T-helper 1 cell (primary cell): ENCODE results near the gene RXFP2.

Experiments used
- DNase-seq, 5 donors: peaks; one replicate each; pipeline ENCODE4 v3.0.0-alpha.2; 2012 to 2020

The RXFP2 gene

DNA sequence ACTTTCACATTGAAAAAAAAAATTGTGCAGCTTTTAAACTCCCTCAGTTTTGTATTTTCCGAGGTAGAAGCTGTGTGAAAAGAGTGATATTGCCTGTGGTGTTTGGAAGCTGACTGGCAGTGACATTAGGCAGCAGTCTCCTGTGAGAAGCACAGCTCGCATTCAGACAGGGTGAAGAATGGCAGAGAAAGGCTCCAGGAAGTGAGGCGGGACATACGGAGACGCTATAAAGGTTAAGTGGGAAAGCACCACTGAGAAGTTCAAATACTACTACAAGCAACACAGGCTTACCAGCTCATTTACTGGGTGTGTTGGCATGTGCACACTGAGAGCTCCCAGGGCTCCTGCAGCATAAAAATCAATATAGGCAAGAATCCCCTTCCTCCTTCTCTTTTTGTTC, 88.4 kb downstream of the RXFP2 start:
- no peak for DNase-seq

DNA sequence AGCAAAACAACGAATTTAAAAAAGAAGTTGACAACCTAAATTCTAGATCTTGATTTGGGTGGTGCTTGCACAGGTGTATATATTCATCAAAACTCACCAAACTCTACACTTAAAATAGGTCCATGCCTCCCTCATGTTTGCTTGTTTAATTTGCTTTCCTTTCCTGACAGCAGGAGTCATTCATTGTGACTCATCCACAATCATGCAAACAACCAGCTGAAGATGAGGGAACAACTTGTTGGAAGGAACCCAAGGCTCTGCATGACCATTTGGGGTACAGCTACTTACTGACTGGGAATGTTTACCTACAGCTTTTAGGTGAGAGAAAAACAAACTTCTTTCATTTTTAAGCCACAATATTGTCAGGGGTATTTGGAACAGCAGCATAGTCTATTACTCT, 96.6 kb downstream of the RXFP2 start:
- no peak for DNase-seq

DNA sequence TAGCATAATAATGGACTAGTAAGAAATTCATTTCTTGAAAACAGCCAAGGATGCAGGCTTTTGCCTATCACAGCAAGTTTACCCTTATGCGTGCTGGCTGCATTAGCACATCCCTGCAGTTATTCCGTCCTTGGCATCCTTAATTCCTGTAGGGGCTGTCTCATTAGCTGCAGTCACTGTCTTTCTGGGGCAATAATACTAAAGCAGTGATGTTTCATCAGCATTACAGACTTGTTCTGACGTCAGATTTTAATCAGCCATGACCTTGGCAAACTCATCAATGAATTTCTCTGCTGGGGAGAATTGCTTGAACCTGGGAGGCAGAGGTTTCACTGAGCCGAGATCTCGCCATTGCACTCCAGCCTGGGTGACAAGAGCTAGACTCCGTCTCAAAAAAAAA, 103.7 kb downstream of the RXFP2 start:
- DNase-seq: no peak

DNA sequence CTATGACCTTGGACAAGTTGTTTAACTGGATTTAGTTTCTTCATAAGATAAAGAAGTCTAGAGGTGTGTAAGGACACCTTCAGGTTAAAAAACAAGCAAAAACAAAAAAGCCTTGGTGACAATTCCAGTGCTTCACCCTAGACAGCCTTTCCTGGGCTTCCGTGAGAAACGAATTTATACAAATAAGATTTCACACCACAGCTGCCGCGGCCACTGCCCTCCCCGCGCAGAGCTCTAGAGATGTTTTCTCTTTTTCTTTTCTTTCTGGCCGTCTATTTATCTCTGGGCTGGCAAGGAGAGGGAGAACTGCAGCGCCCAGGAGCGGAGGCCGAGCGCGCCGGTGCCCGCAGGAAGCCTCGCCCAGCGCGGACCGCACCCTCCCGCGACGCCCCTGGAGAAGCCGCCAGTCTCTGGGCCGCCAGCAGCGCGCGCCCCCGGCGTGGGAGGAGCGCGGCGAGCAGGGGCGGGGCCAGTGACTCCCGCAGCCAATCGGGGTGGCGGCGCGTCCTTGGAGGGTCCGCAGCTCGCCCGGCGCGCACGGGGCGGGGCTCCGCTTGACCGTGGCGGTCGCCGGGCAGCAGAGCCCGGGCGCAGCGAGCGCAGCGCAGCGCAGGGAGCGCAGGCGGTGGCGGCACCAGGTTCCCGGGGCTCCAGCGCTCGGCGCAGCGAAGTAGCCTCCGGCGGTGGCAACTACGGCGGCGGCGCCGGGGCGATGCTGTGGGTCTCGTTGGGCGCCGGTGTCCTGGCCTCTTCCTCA, 107.0 kb downstream of the RXFP2 start:
- DNase-seq: peak; percentile 29 to 73 (median 52)

DNA sequence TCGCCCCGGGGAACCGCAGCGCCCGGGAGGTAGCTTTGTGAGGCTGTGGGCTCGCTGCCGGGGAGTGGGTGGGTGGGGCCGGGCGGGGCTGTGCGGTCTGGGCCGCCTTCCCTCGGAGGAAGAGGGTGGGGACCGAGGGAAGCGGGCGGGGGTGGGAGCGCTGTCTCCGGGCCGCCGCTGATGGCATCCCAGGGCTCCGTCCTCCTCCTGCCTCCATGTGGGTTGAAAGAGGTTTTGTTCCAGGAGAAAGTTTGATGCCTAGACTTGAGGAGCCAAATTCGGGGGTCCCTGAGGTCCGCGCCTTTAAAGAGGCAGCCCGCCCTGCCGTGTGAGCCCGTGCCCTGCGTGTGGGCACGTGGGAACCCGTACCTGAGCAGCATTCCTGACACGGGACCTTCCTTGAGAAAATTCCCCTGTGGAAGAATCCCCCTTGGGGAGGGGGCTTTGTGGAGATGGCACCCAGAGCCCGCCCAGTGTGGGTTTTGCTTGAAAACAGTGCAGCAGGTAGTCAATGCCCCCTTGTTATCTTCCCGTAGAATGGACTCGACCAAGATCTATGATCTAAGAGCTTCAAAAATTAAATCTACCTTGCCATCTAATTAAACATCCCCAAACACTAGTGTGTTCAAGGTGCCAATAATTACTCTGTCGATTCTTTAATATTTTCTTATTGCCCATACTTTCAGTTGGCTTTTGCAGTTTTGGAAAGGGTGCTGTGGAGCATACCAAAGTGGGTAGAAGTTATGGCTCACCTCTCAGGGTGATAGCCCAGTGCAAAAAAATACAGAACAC, 107.8 kb downstream of the RXFP2 start:
- DNase-seq: no peak

DNA sequence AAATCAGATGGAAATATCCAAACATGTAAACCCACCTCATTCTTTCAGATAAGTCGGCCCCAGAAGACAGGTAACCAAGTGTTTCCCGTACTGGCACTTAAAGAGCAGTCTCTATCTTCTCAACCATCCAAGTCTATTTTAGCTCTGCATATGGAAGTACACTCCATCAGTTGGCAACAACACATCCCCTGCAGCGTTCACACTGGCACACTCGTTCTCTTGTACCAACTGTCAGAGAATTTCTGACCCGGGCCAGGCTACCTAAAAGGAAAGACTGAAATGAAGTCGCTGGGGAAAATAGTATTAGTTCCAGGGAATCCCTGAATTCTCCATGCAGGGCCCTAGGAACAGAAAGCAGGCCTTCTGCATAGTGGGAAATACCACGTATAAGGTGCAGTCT, 109.3 kb downstream of the RXFP2 start:
- DNase-seq: no peak

DNA sequence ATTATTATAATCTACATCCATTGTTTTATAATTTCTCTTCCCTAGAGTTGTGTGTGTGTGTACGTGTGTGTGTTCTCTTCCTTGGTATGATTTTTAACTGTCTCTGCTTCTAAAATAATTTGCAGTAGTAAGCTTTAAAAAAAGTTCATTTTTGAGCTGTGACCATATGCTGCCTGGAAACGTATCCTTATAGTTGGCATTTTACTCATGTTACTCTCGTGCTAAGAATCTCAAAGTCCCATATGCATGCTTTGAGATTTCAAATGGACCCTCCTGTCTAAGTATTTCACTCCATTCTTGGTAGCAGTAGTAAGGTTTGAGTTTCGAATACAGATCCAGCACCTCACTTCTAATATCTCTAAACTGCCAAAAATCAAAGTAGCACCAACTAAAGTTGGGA, 109.9 kb downstream of the RXFP2 start:
- no peak for DNase-seq

DNA sequence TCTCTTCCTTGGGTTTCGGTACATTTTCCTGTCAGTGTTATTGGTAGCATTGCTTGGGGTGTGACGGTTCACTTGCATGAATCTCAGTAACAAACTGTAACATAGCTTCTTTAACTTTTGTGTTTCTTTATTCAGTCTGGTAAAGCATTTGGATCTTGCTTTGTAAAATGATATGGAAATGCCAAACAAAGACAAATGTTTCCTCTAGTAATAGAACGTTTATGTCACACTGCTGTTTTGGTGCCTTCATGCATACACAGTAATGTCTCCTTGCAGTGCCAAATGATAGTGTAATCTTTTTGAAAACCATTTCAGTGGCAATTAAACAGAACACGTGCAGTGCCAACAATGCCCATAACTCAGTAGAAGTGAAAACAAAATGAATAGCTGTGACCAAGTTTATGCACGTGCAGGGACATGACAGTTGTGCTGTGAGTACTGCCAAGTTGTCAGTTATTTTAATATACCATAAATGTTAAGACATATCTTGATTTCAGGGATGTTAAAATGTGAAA, 110.8 kb downstream of the RXFP2 start:
- no peak for DNase-seq

DNA sequence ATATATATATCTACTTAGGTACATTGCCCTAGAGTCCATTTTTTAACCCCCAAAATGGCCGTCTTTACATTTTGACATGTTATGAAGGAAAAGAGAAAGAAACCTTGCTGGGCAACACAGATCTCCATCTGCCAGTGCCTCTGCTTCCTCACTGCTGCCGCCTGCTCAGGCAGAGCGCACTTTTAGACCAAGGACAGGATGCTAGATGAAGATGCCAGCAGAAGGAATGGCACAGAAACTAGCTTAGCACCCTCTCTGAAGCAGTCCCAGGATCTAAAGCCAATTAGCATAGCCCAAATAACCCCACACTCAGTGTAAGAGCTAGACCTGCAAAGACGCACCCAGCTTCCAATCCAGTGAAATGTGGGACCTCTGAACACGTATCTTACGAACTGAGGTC, 111.9 kb downstream of the RXFP2 start:
- no peak for DNase-seq
